Measurements from ENCODE around the gene UACA.
A peak's percentile ranks its signal among the peaks of the same experiment; 100 is the strongest.

UACA gene

DNA sequence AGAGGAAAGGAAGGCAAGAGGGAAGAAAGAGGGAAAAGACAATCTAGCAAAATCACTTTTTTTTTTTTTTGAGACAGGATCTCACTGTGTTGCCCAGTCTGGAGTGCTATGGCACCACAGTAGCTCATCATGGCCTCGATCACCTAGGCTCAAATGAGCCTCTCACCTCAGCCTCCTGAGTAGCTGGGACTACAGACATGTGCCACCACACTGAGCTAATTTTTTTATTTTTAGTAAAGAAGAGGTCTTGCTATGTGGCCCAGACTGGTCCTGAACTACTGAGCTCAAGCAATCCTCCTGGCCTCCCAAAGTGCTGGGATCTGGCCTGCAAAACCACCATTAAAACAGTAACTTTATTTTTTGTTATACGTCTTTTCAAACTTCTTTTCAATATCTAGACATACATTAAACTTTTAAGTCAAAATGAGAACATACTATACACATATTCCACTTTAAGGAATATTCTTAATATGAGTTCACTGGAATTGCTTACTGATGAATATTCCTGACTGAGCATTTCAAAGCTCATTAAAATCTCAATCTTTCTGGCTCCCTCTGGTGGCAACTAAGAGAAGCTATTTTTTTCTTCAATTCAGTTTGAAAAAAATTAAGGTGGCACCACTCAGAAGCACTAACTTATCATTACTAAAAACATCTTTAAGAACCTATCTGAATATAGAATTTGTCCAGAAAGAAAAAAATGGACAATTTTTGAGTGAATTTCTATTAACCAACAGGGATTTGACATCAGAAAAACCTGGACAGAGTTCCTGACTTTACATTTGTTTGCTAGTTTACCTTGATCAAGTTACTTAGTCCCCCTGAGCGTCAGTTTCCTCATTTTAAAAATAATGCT, 40.9 kb downstream of the UACA start:
- H3K79me2 ChIP-seq (ENCODE audit: insufficient read depth, low read length) = no peaks in the 10 kb centered on the region

GRCh38 chr15:70720228-70721016, 42.9 kb downstream of the UACA start:
- H3F3A ChIP-seq (ENCODE audit: low read depth) = no peaks in the 10 kb centered on the region
- no peaks in the 10 kb centered on the region for H3K27me3 ChIP-seq (ENCODE audit: insufficient read depth, low read length, poor library complexity, severe bottlenecking)
- no peak overlapping the region for H2AFZ ChIP-seq (ENCODE audit: low read length)
- no peaks in the 10 kb centered on the region for H3K4me1 ChIP-seq (ENCODE audit: insufficient read depth, low read length, poor library complexity, severe bottlenecking)
- TF ChIP-seq CTCF (conservative IDR thresholded peaks at IDR 0.05; ENCODE audit: low read length) = no peak
- no peak for TF ChIP-seq EZH2phosphoT487 (IDR thresholded peaks at IDR 0.05; ENCODE audit: borderline replicate concordance)
- no peak overlapping the region for H3K9ac ChIP-seq (ENCODE audit: low read depth, low read length, poor library complexity, severe bottlenecking)
- no peaks in the 10 kb centered on the region for H3K9me3 ChIP-seq (ENCODE audit: insufficient read depth, low read depth, low read length)
- no peaks in the 10 kb centered on the region for H3K79me2 ChIP-seq (ENCODE audit: insufficient read depth, low read length)
- no peaks in the 10 kb centered on the region for H4K20me1 ChIP-seq (ENCODE audit: insufficient read depth, low read length, poor library complexity, severe bottlenecking)
- no peak overlapping the region for H3K4me3 ChIP-seq (ENCODE audit: low read length, poor library complexity, severe bottlenecking)
- H3K36me3 ChIP-seq (ENCODE audit: insufficient read depth, low read length) = no peaks in the 10 kb centered on the region
- no peak overlapping the region for H3K4me2 ChIP-seq (ENCODE audit: low read depth, low read length, poor library complexity, severe bottlenecking)
- no peaks in the 10 kb centered on the region for H3K9me2 ChIP-seq (replicated peaks; ENCODE audit: low read depth, low read length)

More for the DNA sequence above, 40.9 kb downstream of the UACA start:
- H3K36me3 ChIP-seq (ENCODE audit: insufficient read depth, low read length) = no peaks in the 10 kb centered on the region
- H2AFZ ChIP-seq (ENCODE audit: low read length) = no peak overlapping the region
- H3F3A ChIP-seq (ENCODE audit: low read depth) = no peaks in the 10 kb centered on the region
- H3K4me3 ChIP-seq (ENCODE audit: low read length, poor library complexity, severe bottlenecking) = no peak overlapping the region
- H3K9me3 ChIP-seq (ENCODE audit: insufficient read depth, low read depth, low read length) = no peaks in the 10 kb centered on the region
- H3K4me2 ChIP-seq (ENCODE audit: low read depth, low read length, poor library complexity, severe bottlenecking) = no peak overlapping the region
- H4K20me1 ChIP-seq (ENCODE audit: insufficient read depth, low read length, poor library complexity, severe bottlenecking) = no peaks in the 10 kb centered on the region
- no peaks in the 10 kb centered on the region for H3K9me2 ChIP-seq (replicated peaks; ENCODE audit: low read depth, low read length)
- H3K4me1 ChIP-seq (ENCODE audit: insufficient read depth, low read length, poor library complexity, severe bottlenecking) = peaks cover 3% of the 10 kb centered on the region
- H3K9ac ChIP-seq (ENCODE audit: low read depth, low read length, poor library complexity, severe bottlenecking) = no peak overlapping the region
- TF ChIP-seq EZH2phosphoT487 (IDR thresholded peaks at IDR 0.05; ENCODE audit: borderline replicate concordance) (no peak), CTCF (conservative IDR thresholded peaks at IDR 0.05; ENCODE audit: low read length) (peak; percentile 84)
- no peaks in the 10 kb centered on the region for H3K27me3 ChIP-seq (ENCODE audit: insufficient read depth, low read length, poor library complexity, severe bottlenecking)

DNA sequence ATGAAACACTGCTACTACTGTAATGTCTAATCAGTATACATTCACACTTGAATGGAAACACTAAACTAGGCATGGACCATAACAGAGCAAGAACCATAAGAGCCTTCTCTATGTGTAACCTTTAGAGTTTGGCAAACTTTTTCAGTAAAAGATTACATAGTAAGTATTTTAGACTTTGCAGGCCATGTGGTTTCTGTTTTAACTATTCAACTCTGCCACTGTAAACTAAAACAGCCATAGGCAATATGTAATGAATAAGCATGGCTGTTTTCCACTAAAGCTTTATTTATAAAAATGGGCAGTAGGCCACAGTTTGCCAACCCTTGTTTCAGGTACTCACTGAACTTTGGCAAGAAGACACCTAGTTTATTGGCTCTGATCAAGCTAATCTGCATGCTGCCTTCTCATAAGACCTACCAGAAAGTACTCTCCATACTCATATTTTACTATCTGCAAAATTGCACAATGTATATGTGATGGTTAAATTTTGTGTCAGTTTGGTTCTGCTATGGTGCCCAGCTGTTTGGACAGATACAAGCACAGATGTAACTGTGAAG, 46.0 kb downstream of the UACA start:
- H3K27me3 ChIP-seq (ENCODE audit: insufficient read depth, low read length, poor library complexity, severe bottlenecking) = no peaks in the 10 kb centered on the region
- no peak overlapping the region for H2AFZ ChIP-seq (ENCODE audit: low read length)
- H3K79me2 ChIP-seq (ENCODE audit: insufficient read depth, low read length) = no peaks in the 10 kb centered on the region
- no peaks in the 10 kb centered on the region for H3K36me3 ChIP-seq (ENCODE audit: insufficient read depth, low read length)
- H3K9ac ChIP-seq (ENCODE audit: low read depth, low read length, poor library complexity, severe bottlenecking) = no peak overlapping the region
- no peak overlapping the region for H3K4me3 ChIP-seq (ENCODE audit: low read length, poor library complexity, severe bottlenecking)
- H3K4me1 ChIP-seq (ENCODE audit: insufficient read depth, low read length, poor library complexity, severe bottlenecking) = no peaks in the 10 kb centered on the region
- H3K9me3 ChIP-seq (ENCODE audit: insufficient read depth, low read depth, low read length) = no peaks in the 10 kb centered on the region
- TF ChIP-seq CTCF (conservative IDR thresholded peaks at IDR 0.05; ENCODE audit: low read length) (no peak), EZH2phosphoT487 (IDR thresholded peaks at IDR 0.05; ENCODE audit: borderline replicate concordance) (no peak)
- no peaks in the 10 kb centered on the region for H3K9me2 ChIP-seq (replicated peaks; ENCODE audit: low read depth, low read length)
- no peaks in the 10 kb centered on the region for H3F3A ChIP-seq (ENCODE audit: low read depth)
- H3K4me2 ChIP-seq (ENCODE audit: low read depth, low read length, poor library complexity, severe bottlenecking) = no peak overlapping the region
- H4K20me1 ChIP-seq (ENCODE audit: insufficient read depth, low read length, poor library complexity, severe bottlenecking) = no peaks in the 10 kb centered on the region
